Left lobe of liver (tissue), 2 donors: Measurements from ENCODE around the gene TMEM222. TPM values are rescaled to one million over a fixed set of nuclear protein-coding genes. Genes with fewer than 3 reads are reported as not detected.
"Not testable (repeated sequence)": the region's sequence is repeated elsewhere in the genome, so short reads cannot be mapped to it uniquely, and the experiment has no call there.

ENCODE experiments used
- ATAC-seq: fragments of 200-7000 bp; cut with Tn5 transposase; one replicate; pipeline ENCODE4 v1.9.1; 2020; ENCODE audit warnings: mild to moderate bottlenecking, moderate library complexity
- DNase-seq: peaks from one replicate; pipeline ENCODE4 v3.0.0-alpha.2; 2020; ENCODE audit warnings: low spot score
- total RNA-seq: library from RNA; stranded (reverse); gene quantifications from one replicate; pipeline ENCODE4 v1.2.1, GENCODE V29; 2021
- donor health status: DM: no; HTN: no; CAD: no; lungs with moderate emphysema.
- donor health status: DM: no; HTN: yes; CAD: no.

Gene TMEM222
- total RNA-seq, 1 donor from 2014 or later, result 19.9 TPM

- ATAC-seq (no peak), DNase-seq (no peak)
These were observed 56.0 kb downstream of the TMEM222 start for GRCh38 chr1:27377760-27378495.

GRCh38 chr1:27379564-27380122, 57.7 kb downstream of the TMEM222 start:
- ATAC-seq (no peak), DNase-seq (no peak)

GRCh38 chr1:27380224-27380623, 58.3 kb downstream of the TMEM222 start:
- ATAC-seq, result no peak
- no peak for DNase-seq

GRCh38 chr1:27380766-27381733, 59.1 kb downstream of the TMEM222 start:
- peak; percentile 48 for ATAC-seq
- DNase-seq, result no peak

- ATAC-seq, result no peak
- DNase-seq, result no peak
These were observed 60.2 kb downstream of the TMEM222 start for GRCh38 chr1:27381969-27382762.

- DNase-seq (no peak), ATAC-seq (peak; percentile 85)
These were observed 61.2 kb downstream of the TMEM222 start, which contains the start of gene CD164L2 for GRCh38 chr1:27383039-27383605. Gene CD164L2 (minus strand): TSS chr1:27383333. CDS start chr1:27383239, 94 bp downstream.

- DNase-seq, result no peak
- ATAC-seq, result no peak
These were observed 61.7 kb downstream of the TMEM222 start for GRCh38 chr1:27383661-27384060.

- not testable (repeated sequence) for ATAC-seq, DNase-seq
These were observed 62.8 kb downstream of the TMEM222 start for GRCh38 chr1:27384797-27385196.

Other genes with a start within 250 kb of the TMEM222 start
- 2.7 TPM for gene SLC9A1, start 167.0 kb upstream of the TMEM222 start, total RNA-seq
- 21.8 TPM for gene WDTC1, start 87.5 kb upstream of the TMEM222 start, total RNA-seq
- gene SYTL1, start 19.9 kb downstream of the TMEM222 start, total RNA-seq, result 0.81 TPM
- gene MAP3K6, start 44.8 kb downstream of the TMEM222 start, total RNA-seq, result 7.1 TPM
- gene FCN3, start 52.7 kb downstream of the TMEM222 start, total RNA-seq, result 101 TPM
- gene CD164L2, start 61.2 kb downstream of the TMEM222 start, total RNA-seq, result not detected
- not detected for gene GPR3, start 70.5 kb downstream of the TMEM222 start, total RNA-seq
- 27.9 TPM for gene WASF2, start 168.0 kb downstream of the TMEM222 start, total RNA-seq